ENCODE results near the gene REST.

The REST gene

DNA sequence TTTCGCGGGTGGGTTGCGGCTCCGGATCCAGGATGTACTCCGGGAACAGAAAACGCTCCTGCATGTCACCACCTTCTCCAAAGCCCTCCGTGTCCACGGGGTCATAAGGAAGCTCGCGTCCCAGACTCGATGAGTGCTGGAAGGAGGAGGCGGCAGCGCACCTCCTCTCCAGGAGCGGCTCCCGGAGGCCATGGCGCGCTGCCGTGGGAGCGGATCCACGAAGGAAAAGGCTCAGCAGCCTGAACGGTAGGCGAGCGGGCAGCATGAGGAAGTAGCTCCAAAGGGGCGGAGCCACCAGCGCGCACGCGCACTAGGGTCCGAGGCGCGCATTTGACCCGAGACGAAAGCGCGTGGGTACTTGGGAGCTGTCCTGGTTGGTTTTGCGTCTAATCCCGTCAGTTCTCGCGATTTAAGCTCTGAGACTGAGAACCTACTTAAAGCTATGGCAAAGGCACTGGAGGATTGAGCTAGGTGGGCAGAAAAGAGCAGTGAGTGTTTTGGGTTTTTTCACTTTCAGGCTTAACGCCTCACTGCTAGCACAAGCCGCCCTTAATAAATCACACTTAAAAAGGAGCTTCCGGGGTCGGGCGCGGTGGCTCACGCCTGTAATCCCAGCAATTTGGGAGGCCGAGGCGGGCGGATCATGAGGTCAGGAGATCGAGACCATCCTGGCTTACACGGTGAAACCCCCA lies 69.8 kb downstream of the REST start, which contains the start of gene NOA1:
NOA1 (minus strand) TSS at position 286 of the 692 bp plus-strand sequence; CDS start at position 265, 21 bp downstream.
- DNase-seq: peak; percentile 98

- peak; percentile 78 for DNase-seq
Observed at GRCh38 chr4:56978750-56979303, 71.1 kb downstream of the REST start, which contains the start of gene POLR2B. TSS of gene POLR2B (plus strand) at chr4:56978896. CDS start at chr4:56978986, 90 bp downstream.

DNA sequence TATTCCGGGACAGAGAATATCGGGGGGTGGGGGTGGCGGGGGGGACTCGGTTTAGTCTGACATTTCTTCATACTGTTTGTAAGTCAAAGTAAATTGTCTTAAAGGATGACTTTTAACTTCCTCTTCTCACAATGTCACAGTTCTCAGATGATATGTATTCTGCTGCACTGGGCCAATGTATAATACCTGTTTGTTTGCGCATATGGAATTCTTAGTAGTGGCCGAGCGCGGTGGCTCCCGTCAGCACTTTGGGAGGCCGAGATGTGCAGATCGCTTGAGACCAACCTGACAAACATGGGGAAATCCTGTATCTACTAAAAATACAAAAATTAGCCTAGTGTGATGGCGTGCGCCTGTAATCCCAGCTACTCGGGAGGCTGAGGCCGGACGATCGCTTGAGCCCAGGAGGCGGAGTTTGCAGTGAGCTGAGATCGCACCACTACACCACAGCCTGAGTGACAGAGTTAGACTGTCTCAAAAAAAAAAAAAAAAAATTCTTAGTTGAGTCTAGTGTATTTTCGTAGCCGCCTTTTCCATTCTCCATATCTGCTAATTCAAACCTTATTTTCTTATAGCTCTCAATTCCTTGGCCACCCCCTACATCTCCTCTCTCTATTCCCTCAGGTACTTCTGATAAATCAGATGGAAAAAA lies 71.8 kb downstream of the REST start:
- DNase-seq: no peak

GRCh38 chr4:56981795-56982201 lies 74.1 kb downstream of the REST start:
- DNase-seq: no peak

GRCh38 chr4:56986192-56986591 lies 78.5 kb downstream of the REST start:
- DNase-seq: no peak

DNA sequence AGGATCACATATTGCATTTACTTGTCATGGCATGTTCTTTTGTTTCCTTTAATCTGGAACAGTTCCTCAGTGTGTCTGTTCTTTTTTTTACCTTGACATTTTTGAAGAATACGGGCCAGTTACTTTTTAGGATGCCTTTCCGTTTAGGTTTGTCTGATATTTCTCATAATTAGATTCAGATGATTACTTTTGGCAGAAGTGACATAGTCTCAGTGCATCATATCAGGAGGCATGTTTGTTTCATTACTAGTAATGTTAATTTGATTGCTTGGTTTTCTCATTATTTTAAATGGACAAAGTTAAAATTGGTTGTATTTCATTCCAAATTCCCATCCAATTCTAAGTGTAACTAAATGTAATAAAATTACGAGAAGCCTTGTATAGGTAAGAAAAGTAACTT lies 79.3 kb downstream of the REST start:
- DNase-seq: no peak

DNA sequence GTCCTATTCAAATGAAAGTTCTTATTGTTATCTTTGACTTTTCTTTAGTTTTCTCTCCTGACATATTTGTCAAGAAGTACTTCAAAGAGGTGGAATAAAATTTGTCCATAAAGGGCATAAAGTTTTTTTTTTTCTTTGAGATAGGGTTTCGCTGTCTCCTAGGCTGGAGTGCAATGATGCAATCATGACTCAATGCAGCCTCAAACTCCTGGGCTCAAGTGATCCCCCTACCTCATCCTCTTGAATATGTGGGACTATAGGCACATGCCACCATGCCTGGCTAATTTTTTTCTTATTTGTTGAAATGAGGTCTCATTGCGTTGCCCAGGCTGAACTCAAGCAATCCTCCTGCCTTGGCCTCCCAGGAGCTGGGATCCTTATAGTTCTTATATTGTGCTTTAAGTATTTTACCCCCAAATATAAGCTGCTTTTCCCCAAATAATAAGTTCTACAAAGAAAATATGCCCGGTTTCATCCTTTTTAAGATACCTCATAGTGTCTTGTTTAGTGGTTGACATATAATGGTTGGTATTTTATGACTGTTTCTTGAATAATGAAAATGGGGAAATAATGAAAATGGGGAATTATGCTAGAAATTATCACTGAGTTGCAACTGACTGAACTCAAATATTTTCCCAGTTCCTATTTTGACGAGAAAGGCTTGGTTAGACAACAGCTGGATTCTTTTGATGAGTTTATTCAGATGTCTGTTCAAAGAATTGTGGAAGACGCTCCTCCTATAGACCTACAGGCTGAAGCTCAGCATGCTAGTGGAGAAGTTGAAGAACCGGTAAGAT lies 82.6 kb downstream of the REST start:
- DNase-seq: no peak

- DNase-seq: no peak
Observed at GRCh38 chr4:56995525-56995924, 87.8 kb downstream of the REST start.

DNA sequence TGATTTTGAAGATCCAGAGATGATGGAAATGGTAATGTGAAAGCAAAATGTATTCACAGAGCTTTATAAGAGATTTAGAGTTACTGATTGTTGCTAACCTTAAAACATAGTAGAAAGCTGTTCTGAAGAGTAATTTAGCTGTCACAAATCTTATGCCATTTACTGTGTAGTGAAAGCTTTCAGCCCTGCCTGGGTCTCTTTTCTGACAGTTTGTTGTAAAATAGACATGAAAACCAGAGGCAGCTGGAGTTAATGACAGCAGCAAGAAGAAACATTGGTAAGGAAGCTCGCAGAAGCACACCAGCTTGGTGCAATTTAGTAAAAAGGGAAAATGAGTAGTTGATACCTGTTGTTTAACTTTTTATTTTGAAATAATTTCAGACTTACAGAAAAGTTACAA lies 92.1 kb downstream of the REST start:
- no peak for DNase-seq

- no peak for DNase-seq
Observed at GRCh38 chr4:57013543-57014120, 105.9 kb downstream of the REST start.

Data from T1000 (cell line).